ENCODE data around the gene C17orf75.
"Not testable (repeated sequence)": the region's sequence is repeated elsewhere in the genome, so short reads cannot be mapped to it uniquely, and the experiment has no call there.

DNA sequence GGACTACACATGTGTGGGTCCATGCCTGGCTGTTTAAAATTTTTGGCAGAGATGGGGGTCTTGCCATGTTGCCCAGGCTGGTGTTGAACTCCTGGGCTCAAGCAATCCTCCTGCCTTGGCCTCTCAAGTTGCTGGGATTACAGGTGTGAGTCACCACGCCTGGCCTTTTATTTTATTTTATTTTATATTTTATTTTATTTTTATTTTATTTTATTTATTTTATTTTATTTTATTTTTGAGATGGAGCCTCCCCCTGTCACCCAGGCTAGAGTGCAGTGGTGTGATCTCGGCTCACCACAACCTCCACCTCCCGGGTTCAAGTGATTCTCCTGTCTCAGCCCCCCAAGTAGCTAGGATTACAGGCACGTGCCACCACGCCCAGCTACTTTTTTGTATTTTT, 25.3 kb downstream of the C17orf75 start:
- TF ChIP-seq POLR2A (IDR thresholded peaks at IDR 0.05), result not testable (repeated sequence)
- TF ChIP-seq, protein P1, sequence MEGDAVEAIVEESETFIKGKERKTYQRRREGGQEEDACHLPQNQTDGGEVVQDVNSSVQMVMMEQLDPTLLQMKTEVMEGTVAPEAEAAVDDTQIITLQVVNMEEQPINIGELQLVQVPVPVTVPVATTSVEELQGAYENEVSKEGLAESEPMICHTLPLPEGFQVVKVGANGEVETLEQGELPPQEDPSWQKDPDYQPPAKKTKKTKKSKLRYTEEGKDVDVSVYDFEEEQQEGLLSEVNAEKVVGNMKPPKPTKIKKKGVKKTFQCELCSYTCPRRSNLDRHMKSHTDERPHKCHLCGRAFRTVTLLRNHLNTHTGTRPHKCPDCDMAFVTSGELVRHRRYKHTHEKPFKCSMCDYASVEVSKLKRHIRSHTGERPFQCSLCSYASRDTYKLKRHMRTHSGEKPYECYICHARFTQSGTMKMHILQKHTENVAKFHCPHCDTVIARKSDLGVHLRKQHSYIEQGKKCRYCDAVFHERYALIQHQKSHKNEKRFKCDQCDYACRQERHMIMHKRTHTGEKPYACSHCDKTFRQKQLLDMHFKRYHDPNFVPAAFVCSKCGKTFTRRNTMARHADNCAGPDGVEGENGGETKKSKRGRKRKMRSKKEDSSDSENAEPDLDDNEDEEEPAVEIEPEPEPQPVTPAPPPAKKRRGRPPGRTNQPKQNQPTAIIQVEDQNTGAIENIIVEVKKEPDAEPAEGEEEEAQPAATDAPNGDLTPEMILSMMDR (IDR thresholded peaks at IDR 0.05), result not testable (repeated sequence)
